Coronary artery (tissue), 2 donors: ENCODE measurements around the gene ZDHHC11B.
A peak's percentile ranks its signal among the peaks of the same experiment; 100 is the strongest.

Experiments used
- DNase-seq: peaks from one replicate; pipeline ENCODE4 v3.0.0-alpha.2; 2017; ENCODE audit warnings: low spot score
- H3K27ac ChIP-seq, 2 donors: fragments of 200-600 bp; sonication (generic); one replicate each; pipeline ENCODE4 v1.5.1; 2016 to 2019
- H3K4me3 ChIP-seq: fragments of 200-600 bp; sonication (generic); 2 replicates; pipeline ENCODE4 v1.5.1; 2016; ENCODE audit warnings: mild to moderate bottlenecking, moderate library complexity
- CTCF ChIP-seq: fragments of 200-600 bp; sonication (generic); IDR thresholded peaks from one replicate; pipeline ENCODE4 v1.5.1; 2019; ENCODE audit warnings: antibody characterized with exemption

The ZDHHC11B gene

GRCh38 chr5:675111-675870, 109.2 kb downstream of the ZDHHC11B start:
- no peak overlapping the region for H3K4me3 ChIP-seq
- TF ChIP-seq CTCF = no peak
- H3K27ac ChIP-seq = no peak overlapping the region
- DNase-seq = peak; percentile 31

- Histone ChIP-seq H3K27ac (no peak overlapping the region), H3K4me3 (no peak overlapping the region)
- no peak for TF ChIP-seq CTCF
- DNase-seq = no peak
Measured at GRCh38 chr5:674630-675011, 109.9 kb downstream of the ZDHHC11B start.

GRCh38 chr5:673831-674629, 110.5 kb downstream of the ZDHHC11B start:
- Histone ChIP-seq H3K4me3 (no peak overlapping the region), H3K27ac (no peak overlapping the region)
- TF ChIP-seq CTCF = no peak
- DNase-seq = no peak

- Histone ChIP-seq H3K4me3 (peak overlapping the region; percentile 53), H3K27ac (peak overlapping the region in 1 of 2 donors; percentile 16)
- no peak for TF ChIP-seq CTCF
- DNase-seq = no peak
Measured at GRCh38 chr5:673161-673830, 111.2 kb downstream of the ZDHHC11B start.

- Histone ChIP-seq H3K4me3 (peak overlapping the region; percentile 53), H3K27ac (peak overlapping the region in 1 of 2 donors; percentile 31)
- DNase-seq = no peak
- TF ChIP-seq CTCF = no peak
Measured at GRCh38 chr5:672329-673160, 112.0 kb downstream of the ZDHHC11B start.

- TF ChIP-seq CTCF = peak; percentile 89
- no peak for DNase-seq
- peak overlapping the region in 1 of 2 donors; percentile 31 for H3K27ac ChIP-seq
- H3K4me3 ChIP-seq = peak overlapping the region; percentile 53
Measured at GRCh38 chr5:671459-672328, 112.8 kb downstream of the ZDHHC11B start.
